ENCODE results near the gene POLR1F.
"Not testable (repeated sequence)": the region's sequence is repeated elsewhere in the genome, so short reads cannot be mapped to it uniquely, and the experiment has no call there.

POLR1F gene

DNA sequence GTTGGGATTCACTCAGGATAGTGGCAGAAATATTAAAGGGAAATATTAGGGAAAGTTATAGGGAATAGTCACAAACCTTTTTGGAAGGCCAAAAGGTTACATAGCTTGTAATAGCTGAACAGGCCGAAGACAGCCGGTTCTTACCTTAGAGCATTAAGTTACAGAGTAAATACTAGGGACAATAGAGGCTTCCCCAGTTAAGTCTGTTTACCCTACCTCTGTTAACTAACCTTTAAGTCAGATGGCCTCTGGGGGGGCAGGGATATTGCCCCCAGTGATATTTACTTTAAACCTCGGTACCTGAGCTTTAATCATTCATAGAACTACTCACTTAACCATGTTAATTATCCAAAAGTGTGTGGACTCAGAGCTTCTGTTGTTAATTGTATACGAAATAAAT, 7.4 kb downstream of the POLR1F start:
- TF ChIP-seq, protein P1, sequence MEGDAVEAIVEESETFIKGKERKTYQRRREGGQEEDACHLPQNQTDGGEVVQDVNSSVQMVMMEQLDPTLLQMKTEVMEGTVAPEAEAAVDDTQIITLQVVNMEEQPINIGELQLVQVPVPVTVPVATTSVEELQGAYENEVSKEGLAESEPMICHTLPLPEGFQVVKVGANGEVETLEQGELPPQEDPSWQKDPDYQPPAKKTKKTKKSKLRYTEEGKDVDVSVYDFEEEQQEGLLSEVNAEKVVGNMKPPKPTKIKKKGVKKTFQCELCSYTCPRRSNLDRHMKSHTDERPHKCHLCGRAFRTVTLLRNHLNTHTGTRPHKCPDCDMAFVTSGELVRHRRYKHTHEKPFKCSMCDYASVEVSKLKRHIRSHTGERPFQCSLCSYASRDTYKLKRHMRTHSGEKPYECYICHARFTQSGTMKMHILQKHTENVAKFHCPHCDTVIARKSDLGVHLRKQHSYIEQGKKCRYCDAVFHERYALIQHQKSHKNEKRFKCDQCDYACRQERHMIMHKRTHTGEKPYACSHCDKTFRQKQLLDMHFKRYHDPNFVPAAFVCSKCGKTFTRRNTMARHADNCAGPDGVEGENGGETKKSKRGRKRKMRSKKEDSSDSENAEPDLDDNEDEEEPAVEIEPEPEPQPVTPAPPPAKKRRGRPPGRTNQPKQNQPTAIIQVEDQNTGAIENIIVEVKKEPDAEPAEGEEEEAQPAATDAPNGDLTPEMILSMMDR (IDR thresholded peaks at IDR 0.05): no peak
- no peak for DNase-seq (ENCODE audit: low spot score)

DNA sequence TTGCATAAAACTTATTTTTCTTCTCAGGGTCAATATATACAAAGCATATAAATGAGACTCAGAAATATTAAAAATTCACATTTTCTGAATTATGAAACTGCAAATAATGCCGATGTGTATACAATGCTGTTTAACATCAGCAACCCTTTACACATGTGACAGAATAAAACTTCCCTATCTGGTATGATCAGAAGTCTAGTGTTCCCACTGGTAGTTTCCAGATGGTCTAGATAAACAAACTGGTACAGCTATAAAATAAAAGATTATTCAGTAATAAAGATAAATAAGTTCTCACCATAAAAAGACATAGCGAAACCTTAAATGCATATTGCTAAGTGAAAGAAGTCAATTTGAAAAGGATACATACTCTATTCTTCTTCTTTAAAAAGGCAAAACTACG, 7.9 kb downstream of the POLR1F start:
- TF ChIP-seq, protein P1 (IDR thresholded peaks at IDR 0.05): no peak
- Histone ChIP-seq H3K27ac (no peak overlapping the region), H3K4me3 (no peak overlapping the region)
- no peak for DNase-seq (ENCODE audit: low spot score)

More for the DNA sequence above, 7.4 kb downstream of the POLR1F start:
- no peak overlapping the region for H3K4me3 ChIP-seq
- no peak overlapping the region for H3K27ac ChIP-seq

DNA sequence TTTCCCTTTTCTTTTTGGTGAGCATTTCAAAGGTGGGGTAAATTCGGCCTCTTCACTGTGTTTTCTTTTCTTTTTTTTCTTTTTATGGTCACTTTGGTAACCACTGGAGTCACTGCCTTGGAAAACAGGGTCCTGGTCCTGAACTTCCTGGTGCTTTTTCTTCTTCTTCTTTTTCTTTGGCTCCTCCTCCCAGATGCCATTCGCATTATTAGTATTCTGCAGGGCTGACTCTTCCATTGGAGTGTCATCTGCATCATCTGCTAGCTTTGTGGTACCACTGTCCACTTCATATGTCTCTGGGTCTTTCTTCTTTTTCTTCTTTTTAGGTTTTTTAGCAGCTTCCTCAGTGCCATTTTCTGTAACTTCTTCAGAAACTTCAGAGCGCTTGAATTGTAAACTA, 10.5 kb downstream of the POLR1F start:
- no peak overlapping the region for H3K4me3 ChIP-seq
- DNase-seq (ENCODE audit: low spot score): no peak
- H3K27ac ChIP-seq: no peak overlapping the region
- TF ChIP-seq, protein P1 (IDR thresholded peaks at IDR 0.05): no peak

DNA sequence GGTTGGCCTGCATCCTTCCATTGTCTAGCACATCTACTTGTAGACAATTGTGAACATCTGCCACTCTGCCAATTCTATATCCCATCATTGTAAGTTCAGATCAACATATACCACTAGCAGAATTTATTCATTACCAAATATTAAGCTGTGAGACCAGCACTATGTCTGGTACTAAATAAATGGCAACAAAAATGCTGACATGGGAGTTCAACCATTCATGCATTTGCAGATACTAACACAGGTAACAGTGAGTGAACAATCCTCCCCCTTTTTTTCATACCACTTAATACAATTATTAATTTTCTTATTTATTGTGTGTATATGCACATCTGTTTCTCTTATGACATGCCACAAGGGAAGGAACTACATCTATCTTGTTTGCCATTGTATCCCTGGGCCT, 11.9 kb downstream of the POLR1F start:
- DNase-seq (ENCODE audit: low spot score): no peak
- Histone ChIP-seq H3K27ac (no peak overlapping the region), H3K4me3 (no peak overlapping the region)
- TF ChIP-seq, protein P1 (IDR thresholded peaks at IDR 0.05): no peak

DNA sequence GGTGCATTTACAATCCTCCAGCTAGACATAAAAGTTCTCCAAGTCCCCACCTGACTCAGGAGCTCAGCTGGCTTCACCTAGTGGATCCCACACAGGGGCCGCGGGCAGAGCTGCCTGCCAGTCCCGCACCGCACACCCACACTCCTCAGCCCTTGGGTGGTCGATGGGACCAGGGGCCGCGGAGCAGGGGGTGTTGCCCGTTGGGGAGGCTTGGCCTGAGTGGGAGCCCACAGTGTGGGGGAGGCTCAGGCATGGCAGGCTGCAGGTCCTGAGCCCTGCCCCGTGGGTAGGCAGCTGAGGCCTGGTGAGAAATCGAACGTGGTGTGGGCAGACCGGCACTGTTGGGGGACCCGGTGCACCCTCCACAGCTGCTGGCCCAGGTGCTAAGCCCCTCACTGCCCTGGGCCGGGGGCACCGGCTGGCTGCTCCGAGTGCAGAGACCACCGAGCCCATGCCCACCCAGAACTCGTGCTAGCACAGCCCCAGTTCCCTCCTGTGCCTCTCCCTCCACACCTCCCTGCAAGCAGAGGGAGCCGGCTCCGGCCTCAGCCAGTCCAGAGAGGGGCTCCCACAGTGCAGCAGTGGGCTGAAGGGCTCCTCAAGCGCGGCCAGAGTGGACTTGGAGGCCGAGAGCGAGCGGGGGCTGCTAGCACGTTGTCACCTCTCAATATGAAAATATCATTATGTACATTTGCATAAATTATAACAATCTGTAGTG, 16.6 kb downstream of the POLR1F start:
- Histone ChIP-seq H3K4me3 (no peak overlapping the region), H3K27ac (no peak overlapping the region)
- no peak for DNase-seq (ENCODE audit: low spot score)
- TF ChIP-seq, protein P1 (IDR thresholded peaks at IDR 0.05): no peak

DNA sequence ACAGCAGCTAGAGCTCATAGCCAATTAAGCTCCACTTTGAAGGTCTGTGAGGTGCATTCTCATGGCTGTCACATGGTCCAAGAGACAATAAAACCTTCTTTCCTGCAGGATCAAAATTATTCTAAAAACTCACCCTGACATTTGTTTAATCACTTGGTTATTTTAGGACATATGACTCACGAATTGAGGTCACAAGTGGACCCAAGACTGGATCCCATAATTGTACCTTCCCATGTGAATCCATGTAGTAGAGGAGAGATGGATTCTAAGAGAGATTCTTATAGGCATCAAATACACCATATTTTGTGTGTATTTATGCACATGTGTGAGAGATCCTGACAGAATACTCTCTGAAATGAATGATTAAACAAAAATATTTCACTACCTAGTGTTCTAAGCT, 18.1 kb downstream of the POLR1F start:
- no peak for DNase-seq (ENCODE audit: low spot score)
- TF ChIP-seq, protein P1 (IDR thresholded peaks at IDR 0.05): no peak
- Histone ChIP-seq H3K4me3 (no peak overlapping the region), H3K27ac (no peak overlapping the region)

DNA sequence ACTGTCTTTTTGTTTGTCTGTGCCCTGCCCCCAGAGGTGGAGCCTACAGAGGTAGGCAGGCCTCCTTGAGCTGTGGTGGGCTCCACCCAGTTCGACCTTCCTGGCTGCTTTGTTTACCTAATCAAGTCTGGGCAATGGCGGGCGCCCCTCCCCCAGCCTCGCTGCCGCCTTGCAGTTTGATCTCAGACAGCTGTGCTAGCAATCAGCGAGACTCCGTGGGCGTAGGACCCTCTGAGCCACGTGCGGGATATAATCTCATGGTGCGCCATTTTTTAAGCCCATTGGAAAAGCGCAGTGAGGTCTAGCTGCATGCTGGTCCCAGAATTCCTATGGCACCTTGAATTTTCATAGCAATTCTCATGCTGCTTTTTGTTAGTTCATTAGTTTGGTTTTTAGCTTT, 19.7 kb downstream of the POLR1F start:
- not testable (repeated sequence) for H3K4me3 ChIP-seq; DNase-seq (ENCODE audit: low spot score); H3K27ac ChIP-seq

Data from coronary artery (tissue), 2 donors.